T-helper 2 cell treated with Interferon-gamma antibody and Interleukin-4, amounts not matched to agents 5 μg/mL and 100 μg/mL, for 36 hours (primary cell): ENCODE results near the gene DOCK2.
A peak's percentile ranks its signal among the peaks of the same experiment; 100 is the strongest.
"Not testable (repeated sequence)": the region's sequence is repeated elsewhere in the genome, so short reads cannot be mapped to it uniquely, and the experiment has no call there.

Source experiments
- DNase-seq: peaks from one replicate; pipeline ENCODE4 v3.0.0; 2021; ENCODE audit warnings: low spot score
- H3K27ac Mint-ChIP-seq: one replicate; pipeline ENCODE4 v1.8.0; 2021; ENCODE audit warnings: mild to moderate bottlenecking, mixed read lengths
- H3K27me3 Mint-ChIP-seq: one replicate; pipeline ENCODE4 v1.8.0; 2021; ENCODE audit warnings: low read depth, mixed read lengths
- H3K36me3 Mint-ChIP-seq: one replicate; pipeline ENCODE4 v1.8.0; 2021; ENCODE audit warnings: low read depth, mixed read lengths
- H3K4me1 Mint-ChIP-seq: one replicate; pipeline ENCODE4 v1.8.0; 2021; ENCODE audit warnings: low read depth, mixed read lengths
- H3K4me3 Mint-ChIP-seq: one replicate; pipeline ENCODE4 v1.8.0; 2022; ENCODE audit warnings: mild to moderate bottlenecking, moderate library complexity, mixed read lengths
- H3K9me3 Mint-ChIP-seq: one replicate; pipeline ENCODE4 v1.8.0; 2021; ENCODE audit warnings: mixed read lengths

The DOCK2 gene

GRCh38 chr5:169650701-169651331, 13.7 kb downstream of the DOCK2 start:
- peak overlapping the region; percentile 86 for H3K4me3 Mint-ChIP-seq
- no peaks in the 10 kb centered on the region for H3K27me3 Mint-ChIP-seq
- peak; percentile 61 for DNase-seq
- H3K36me3 Mint-ChIP-seq, result peaks cover 57% of the 10 kb centered on the region
- peak overlapping the region; percentile 87 for H3K27ac Mint-ChIP-seq
- H3K4me1 Mint-ChIP-seq, result peaks cover 88% of the 10 kb centered on the region
- H3K9me3 Mint-ChIP-seq, result no peaks in the 10 kb centered on the region

- H3K36me3 Mint-ChIP-seq, result peaks cover 61% of the 10 kb centered on the region
- peaks cover 88% of the 10 kb centered on the region for H3K4me1 Mint-ChIP-seq
- peak overlapping the region; percentile 86 for H3K4me3 Mint-ChIP-seq
- no peaks in the 10 kb centered on the region for H3K9me3 Mint-ChIP-seq
- no peaks in the 10 kb centered on the region for H3K27me3 Mint-ChIP-seq
- H3K27ac Mint-ChIP-seq, result peak overlapping the region; percentile 87
- DNase-seq, result no peak
Measured at GRCh38 chr5:169651526-169651925, 14.5 kb downstream of the DOCK2 start.

GRCh38 chr5:169652057-169652456, 15.0 kb downstream of the DOCK2 start:
- Mint-ChIP-seq H3K27me3 (no peaks in the 10 kb centered on the region), H3K4me1 (peaks cover 87% of the 10 kb centered on the region), H3K27ac (peak overlapping the region; percentile 65), H3K36me3 (peaks cover 61% of the 10 kb centered on the region), H3K9me3 (no peaks in the 10 kb centered on the region), H3K4me3 (peak overlapping the region; percentile 7)
- no peak for DNase-seq

GRCh38 chr5:169653091-169653490, 16.0 kb downstream of the DOCK2 start:
- Mint-ChIP-seq H3K36me3 (peaks cover 59% of the 10 kb centered on the region), H3K27me3 (no peaks in the 10 kb centered on the region), H3K4me1 (peaks cover 84% of the 10 kb centered on the region), H3K9me3 (no peaks in the 10 kb centered on the region), H3K4me3 (no peak overlapping the region), H3K27ac (no peak overlapping the region)
- no peak for DNase-seq

- Mint-ChIP-seq H3K4me1 (peaks cover 74% of the 10 kb centered on the region), H3K4me3 (peak overlapping the region; percentile 11)
Measured at GRCh38 chr5:169655353-169655752, 18.3 kb downstream of the DOCK2 start.

GRCh38 chr5:169656125-169656901, 19.2 kb downstream of the DOCK2 start:
- peaks cover 64% of the 10 kb centered on the region for H3K4me1 Mint-ChIP-seq
- peaks cover under 1% of the 10 kb centered on the region for H3K9me3 Mint-ChIP-seq
- no peaks in the 10 kb centered on the region for H3K27me3 Mint-ChIP-seq
- H3K27ac Mint-ChIP-seq, result peak overlapping the region; percentile 65
- DNase-seq, result no peak
- H3K36me3 Mint-ChIP-seq, result peaks cover 73% of the 10 kb centered on the region
- peak overlapping the region; percentile 11 for H3K4me3 Mint-ChIP-seq

More at GRCh38 chr5:169655353-169655752, 18.3 kb downstream of the DOCK2 start:
- H3K27ac Mint-ChIP-seq, result peak overlapping the region; percentile 65
- no peaks in the 10 kb centered on the region for H3K9me3 Mint-ChIP-seq
- H3K36me3 Mint-ChIP-seq, result peaks cover 70% of the 10 kb centered on the region
- H3K27me3 Mint-ChIP-seq, result no peaks in the 10 kb centered on the region
- DNase-seq, result no peak

- no peaks in the 10 kb centered on the region for H3K27me3 Mint-ChIP-seq
- H3K36me3 Mint-ChIP-seq, result peaks cover 76% of the 10 kb centered on the region
- no peak for DNase-seq
- peaks cover 58% of the 10 kb centered on the region for H3K4me1 Mint-ChIP-seq
- peak overlapping the region; percentile 60 for H3K4me3 Mint-ChIP-seq
- H3K9me3 Mint-ChIP-seq, result peaks cover 8% of the 10 kb centered on the region
- H3K27ac Mint-ChIP-seq, result peak overlapping the region; percentile 55
Measured at GRCh38 chr5:169657127-169657526, 20.1 kb downstream of the DOCK2 start.

GRCh38 chr5:169662451-169662850, 25.4 kb downstream of the DOCK2 start:
- peaks cover 64% of the 10 kb centered on the region for H3K36me3 Mint-ChIP-seq
- H3K27me3 Mint-ChIP-seq, DNase-seq, H3K4me3 Mint-ChIP-seq, H3K27ac Mint-ChIP-seq: not testable (repeated sequence)
- H3K9me3 Mint-ChIP-seq, result peaks cover 33% of the 10 kb centered on the region
- H3K4me1 Mint-ChIP-seq, result peaks cover 20% of the 10 kb centered on the region

- Mint-ChIP-seq H3K27me3 (no peaks in the 10 kb centered on the region), H3K36me3 (peaks cover 60% of the 10 kb centered on the region), H3K4me3 (no peak overlapping the region), H3K27ac (no peak overlapping the region), H3K4me1 (peaks cover 20% of the 10 kb centered on the region), H3K9me3 (peaks cover 33% of the 10 kb centered on the region)
- no peak for DNase-seq
Measured at GRCh38 chr5:169663537-169663936, 26.5 kb downstream of the DOCK2 start.

- H3K9me3 Mint-ChIP-seq, result peaks cover 32% of the 10 kb centered on the region
Measured at GRCh38 chr5:169666365-169666764, 29.3 kb downstream of the DOCK2 start.

GRCh38 chr5:169667896-169668674, 31.0 kb downstream of the DOCK2 start:
- Mint-ChIP-seq H3K9me3 (peaks cover 15% of the 10 kb centered on the region), H3K4me1 (peaks cover 20% of the 10 kb centered on the region), H3K27ac (no peak overlapping the region), H3K36me3 (peaks cover 33% of the 10 kb centered on the region), H3K27me3 (no peaks in the 10 kb centered on the region), H3K4me3 (no peak overlapping the region)
- no peak for DNase-seq

More at GRCh38 chr5:169666365-169666764, 29.3 kb downstream of the DOCK2 start:
- no peak for DNase-seq
- Mint-ChIP-seq H3K27ac (no peak overlapping the region), H3K4me1 (peaks cover 20% of the 10 kb centered on the region), H3K27me3 (no peaks in the 10 kb centered on the region), H3K4me3 (no peak overlapping the region), H3K36me3 (peaks cover 41% of the 10 kb centered on the region)

- H3K9me3 Mint-ChIP-seq, result peaks cover 11% of the 10 kb centered on the region
- H3K4me3 Mint-ChIP-seq, result no peak overlapping the region
- H3K27me3 Mint-ChIP-seq, result no peaks in the 10 kb centered on the region
- no peak overlapping the region for H3K27ac Mint-ChIP-seq
- no peak for DNase-seq
- peaks cover 20% of the 10 kb centered on the region for H3K4me1 Mint-ChIP-seq
- H3K36me3 Mint-ChIP-seq, result peaks cover 30% of the 10 kb centered on the region
Measured at GRCh38 chr5:169668732-169669131, 31.7 kb downstream of the DOCK2 start.

- no peaks in the 10 kb centered on the region for H3K27me3 Mint-ChIP-seq
- peaks cover 13% of the 10 kb centered on the region for H3K4me1 Mint-ChIP-seq
- no peak overlapping the region for H3K4me3 Mint-ChIP-seq
- H3K27ac Mint-ChIP-seq, result peak overlapping the region; percentile 15
- peak; percentile 32 for DNase-seq
- H3K9me3 Mint-ChIP-seq, result no peaks in the 10 kb centered on the region
- H3K36me3 Mint-ChIP-seq, result peaks cover 34% of the 10 kb centered on the region
Measured at GRCh38 chr5:169670769-169671525, 33.9 kb downstream of the DOCK2 start.
